Activated CD4-positive, alpha-beta T cell treated with anti-CD3 and anti-CD28 coated beads, Interleukin-2, amount 50 U/mL, for 1 hour (primary cell): Measurements from ENCODE around the gene NDOR1.

Source experiments
- DNase-seq: peaks from one replicate; pipeline ENCODE4 v3.0.0-alpha.2; 2020

Gene NDOR1

GRCh38 chr9:137221506-137222111 is 16.1 kb downstream of the NDOR1 start:
- DNase-seq = no peak

GRCh38 chr9:137222190-137223077 is 16.9 kb downstream of the NDOR1 start, which contains the start of gene RNF208:
Gene RNF208, minus strand, starts transcription at chr9:137222240. Its CDS starts 1,028 bp downstream, at chr9:137221212.
- no peak for DNase-seq

- peak; percentile 96 for DNase-seq
These were observed 17.8 kb downstream of the NDOR1 start for GRCh38 chr9:137223078-137223970.

GRCh38 chr9:137224830-137225694 is 19.6 kb downstream of the NDOR1 start, which contains the start of gene CYSRT1:
Gene CYSRT1, plus strand, starts transcription at chr9:137225174. Its CDS starts 448 bp downstream, at chr9:137225622.
- no peak for DNase-seq

- DNase-seq = no peak
These were observed 20.3 kb downstream of the NDOR1 start for GRCh38 chr9:137225699-137226331.

- no peak for DNase-seq
These were observed 21.0 kb downstream of the NDOR1 start for GRCh38 chr9:137226338-137227053.

DNA sequence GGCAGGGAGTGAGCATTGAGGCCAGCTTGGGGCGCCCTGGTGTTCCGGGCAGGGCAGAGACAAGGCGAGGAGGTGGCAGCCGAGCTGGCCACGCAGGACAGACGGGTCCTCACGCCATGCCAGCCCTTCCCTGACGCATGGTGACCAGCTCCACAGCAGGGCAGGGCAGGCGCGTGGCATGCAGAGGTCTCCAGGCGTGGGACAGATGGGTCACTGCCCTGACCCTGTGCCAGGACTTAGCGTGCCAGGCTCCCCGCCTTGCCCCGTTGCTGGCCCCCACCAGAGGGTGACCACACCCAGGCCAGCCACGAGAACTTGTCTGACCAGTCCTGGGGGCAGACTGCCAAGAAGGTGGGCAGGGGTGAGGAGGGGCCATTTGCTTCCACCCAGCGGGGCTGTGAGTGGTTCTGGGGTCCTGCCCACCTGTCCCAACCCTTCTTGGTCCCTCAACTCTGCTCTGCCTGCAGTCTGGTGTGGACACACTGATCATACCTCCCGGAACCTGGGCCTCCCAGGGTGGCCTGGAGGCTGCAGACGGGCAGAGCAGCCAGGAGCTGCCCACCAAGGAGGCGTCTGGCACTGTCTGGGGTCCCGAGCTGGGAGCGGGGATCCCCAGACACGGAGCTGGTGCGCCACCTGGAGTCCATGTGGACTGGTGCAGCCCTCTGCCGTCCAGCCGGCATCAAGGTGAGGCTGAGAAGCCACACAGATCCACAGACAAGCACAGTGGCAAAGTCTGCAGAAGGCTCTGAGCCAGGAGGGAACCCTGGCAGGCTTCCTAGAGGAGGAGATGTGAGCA is 21.8 kb downstream of the NDOR1 start, which contains the start of gene RNF224:
RNF224 (plus strand) TSS at position 449 of the 799 bp plus-strand sequence. CDS start 834 bp downstream, outside the sequence.
- peak; percentile 84 for DNase-seq

DNA sequence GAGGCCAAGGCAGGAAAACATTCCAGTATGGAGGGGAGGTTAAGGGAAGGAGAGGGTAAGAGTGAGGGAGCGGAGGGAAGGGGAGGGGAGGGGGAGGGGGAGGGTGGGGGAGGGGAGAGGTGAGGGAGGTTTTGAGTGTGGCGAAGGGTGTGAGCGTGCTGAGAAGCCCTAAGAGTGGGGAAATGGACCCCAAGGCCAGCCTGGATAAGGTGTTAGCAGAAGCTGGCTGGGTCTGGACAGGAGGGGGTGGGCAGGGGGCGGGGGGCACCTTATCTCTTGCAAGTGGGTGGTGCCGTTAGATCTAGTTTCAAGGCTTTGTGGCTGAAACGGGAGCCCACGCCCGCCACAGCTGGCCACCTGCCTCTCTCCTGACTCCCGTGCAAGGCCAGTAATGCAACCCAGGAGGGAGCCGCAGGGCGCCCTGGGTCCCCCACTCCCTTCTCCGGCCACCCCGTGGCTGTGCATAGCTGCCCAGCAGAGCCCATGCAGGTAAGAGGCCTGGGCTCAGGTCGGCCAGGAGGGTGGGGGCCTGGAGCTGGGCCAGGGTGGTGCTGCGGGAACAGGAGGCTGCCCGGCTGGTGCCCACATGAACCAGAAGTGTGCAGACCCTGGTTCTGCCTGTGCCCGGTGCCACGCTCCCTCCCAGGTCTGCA is 22.5 kb downstream of the NDOR1 start:
- no peak for DNase-seq

GRCh38 chr9:137228506-137228967 is 23.0 kb downstream of the NDOR1 start:
- DNase-seq = no peak

DNA sequence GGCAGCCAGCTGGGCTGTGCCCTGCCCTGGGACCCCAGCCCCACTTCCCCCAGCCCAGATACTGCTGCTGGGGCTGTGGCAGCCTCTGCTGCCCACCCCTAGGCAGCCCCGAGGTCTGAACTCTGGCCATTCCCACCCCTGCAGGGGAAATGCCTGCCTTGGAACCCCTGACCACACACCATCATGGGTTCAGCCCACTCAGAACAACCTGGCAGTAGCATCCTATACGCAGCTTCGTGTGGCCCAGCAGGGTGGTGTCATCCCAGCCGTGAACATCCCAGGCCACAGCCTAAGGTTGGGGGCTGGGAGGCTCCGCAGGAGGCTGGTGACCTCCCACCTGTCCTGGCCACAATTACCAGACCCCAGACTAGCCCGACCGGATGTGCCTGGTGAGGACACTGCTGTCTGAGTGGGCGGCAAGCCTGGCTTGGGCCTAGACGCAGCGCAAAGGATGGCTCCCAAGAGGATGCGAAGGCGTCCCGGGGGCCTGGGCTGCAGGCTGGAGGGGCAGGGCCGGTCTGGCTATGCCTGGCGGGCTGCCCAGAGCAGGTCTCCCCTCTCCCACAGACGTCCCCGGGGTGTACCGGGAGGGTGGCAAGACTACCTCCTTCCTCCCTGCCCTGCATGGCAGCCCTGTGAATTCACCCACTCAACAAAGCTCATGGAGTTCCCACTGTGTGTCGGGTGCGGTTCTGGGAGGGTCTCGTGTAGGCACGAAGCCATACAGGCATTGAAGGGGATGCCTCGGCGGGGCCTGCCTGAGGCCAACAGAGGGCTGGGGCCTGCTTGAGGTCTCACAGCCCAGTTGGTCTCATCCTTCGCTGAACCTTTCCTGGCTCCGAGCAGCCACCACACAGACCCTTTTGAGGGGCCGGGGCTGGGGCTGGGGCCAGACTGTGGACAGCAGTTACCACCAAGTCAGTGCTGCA is 23.7 kb downstream of the NDOR1 start:
- DNase-seq = no peak

DNA sequence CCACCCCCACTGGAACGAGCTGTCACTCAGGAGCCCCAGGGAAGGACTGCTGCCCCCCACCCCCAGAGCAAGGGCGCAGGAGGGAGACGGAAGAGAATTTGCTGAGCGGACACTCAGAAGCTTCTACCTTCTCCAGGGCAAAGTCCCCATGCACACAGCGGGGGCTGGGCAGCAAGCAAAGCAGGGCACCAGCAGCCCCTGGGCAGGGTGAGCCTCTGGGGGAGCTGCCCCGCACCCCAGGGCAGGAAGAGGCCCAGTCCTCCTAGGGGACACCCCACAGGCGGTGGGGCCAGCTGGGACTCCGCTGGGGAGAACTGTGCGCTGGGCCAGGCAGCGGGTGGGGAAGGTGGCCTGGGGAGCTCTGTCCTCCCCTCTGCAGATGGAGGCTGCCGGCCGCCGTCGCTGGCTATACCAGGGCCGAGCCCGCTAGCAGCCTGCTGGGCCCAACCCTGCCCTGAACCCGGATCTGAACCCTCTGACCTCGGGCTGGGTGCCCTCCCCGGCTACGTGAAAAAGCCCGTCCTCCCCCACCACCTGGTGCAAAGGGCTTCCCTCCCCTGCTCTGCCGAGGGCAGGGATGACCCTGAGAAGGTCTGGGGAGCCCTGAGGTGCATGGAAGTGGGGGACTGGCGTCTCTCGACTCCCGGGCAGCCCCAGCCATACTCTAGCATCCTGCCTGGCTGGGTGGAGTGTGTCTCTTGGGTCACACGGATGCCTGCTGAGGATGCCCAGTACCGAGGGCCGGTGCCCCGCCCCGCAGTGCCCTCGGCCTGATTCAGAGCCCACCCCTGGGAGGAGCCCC is 24.6 kb downstream of the NDOR1 start:
- no peak for DNase-seq

DNA sequence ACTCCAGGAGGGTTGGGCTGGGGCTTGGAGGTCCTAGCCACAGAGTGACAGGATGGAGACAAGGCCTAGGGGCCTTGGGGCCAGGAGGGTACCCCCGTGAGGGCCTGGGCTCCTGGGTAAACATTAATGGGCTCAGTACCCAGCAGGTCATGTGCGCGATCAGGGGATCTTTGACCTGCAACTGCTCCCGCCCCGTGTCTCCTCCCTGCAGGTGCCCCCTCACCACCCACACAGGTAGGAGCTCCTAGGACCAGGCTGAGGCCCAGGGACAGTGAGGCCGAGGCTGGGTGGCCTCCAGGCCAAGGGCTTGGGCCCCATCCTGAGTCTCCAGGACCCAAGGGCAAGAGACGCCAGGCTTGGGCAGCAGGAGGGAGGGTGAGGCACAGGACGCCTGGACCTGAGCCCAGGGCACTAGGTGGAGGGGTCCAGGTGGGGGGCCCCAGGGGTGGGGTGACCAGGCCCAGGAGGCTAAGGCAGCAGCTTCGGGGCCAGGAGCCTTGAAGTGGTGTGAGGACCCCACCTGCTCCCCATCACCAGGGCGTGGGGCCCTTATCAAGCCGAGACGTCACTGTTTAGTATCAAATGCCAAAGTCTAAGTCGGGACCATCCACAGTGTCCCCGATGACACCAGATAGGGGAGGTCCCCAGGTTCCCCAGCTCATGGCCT is 25.3 kb downstream of the NDOR1 start, which contains the start of gene SLC34A3:
SLC34A3 (plus strand) TSS at position 197 of the 667 bp plus-strand sequence. CDS start 802 bp downstream, outside the sequence.
- DNase-seq = no peak

DNA sequence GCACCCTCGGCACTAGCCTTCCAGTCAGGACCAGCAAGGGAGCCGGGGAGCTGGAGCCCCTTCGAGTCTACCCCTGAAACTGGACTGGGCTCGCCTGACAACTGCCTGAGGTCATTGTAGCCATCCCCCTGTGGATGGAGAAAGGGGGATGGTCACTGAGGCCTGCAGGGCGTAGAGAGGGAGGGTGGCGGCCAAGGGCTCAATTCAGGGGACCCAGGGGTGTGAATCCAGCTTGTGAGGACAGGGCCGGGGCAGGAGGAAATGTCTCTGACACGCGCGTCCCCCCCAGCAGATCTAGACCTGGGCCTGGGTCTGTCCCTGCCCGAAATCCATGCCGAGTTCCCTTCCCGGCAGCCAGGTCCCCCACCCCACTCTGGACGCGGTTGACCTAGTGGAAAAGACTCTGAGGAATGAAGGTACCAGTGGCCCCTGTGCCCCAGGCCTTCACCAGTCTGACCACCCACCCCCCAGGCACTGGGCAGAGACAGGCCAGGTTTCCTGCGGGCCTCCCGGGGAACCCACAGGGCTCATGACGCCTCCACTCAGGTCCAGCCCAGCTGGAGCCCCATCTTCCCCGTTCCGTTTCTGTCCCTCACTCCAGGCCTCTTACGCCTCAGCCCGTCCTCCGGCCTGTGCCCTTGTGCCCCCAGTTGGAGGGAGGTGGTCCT is 26.0 kb downstream of the NDOR1 start:
- no peak for DNase-seq

- no peak for DNase-seq
These were observed 26.6 kb downstream of the NDOR1 start for GRCh38 chr9:137232101-137232500.

GRCh38 chr9:137232510-137232909 is 27.0 kb downstream of the NDOR1 start:
- DNase-seq = no peak
